GM21717 (cell line): ENCODE data around the gene RRAD.
"Not testable (repeated sequence)": the region's sequence is repeated elsewhere in the genome, so short reads cannot be mapped to it uniquely, and the experiment has no call there.

ENCODE experiments used
- ATAC-seq: cut with Tn5 transposase; IDR thresholded peaks from one replicate; pipeline ENCODE4 v1.9.1; 2021; ENCODE audit warnings: mild to moderate bottlenecking, moderate library complexity; ENCODE audit not compliant: unreplicated experiment

Gene RRAD

GRCh38 chr16:66934839-66935313, 9.5 kb upstream of the RRAD start:
- ATAC-seq: not testable (repeated sequence)

- peak; percentile 56 for ATAC-seq
Observed at GRCh38 chr16:66934138-66934838, 9.0 kb upstream of the RRAD start, which contains the start of gene CIAO2B. Gene CIAO2B (minus strand): TSS chr16:66934402. CDS start chr16:66934364, 38 bp downstream.

GRCh38 chr16:66933776-66934137, 8.4 kb upstream of the RRAD start:
- ATAC-seq: peak; percentile 14

- ATAC-seq: no peak
Observed at GRCh38 chr16:66932076-66932475, 6.7 kb upstream of the RRAD start.

DNA sequence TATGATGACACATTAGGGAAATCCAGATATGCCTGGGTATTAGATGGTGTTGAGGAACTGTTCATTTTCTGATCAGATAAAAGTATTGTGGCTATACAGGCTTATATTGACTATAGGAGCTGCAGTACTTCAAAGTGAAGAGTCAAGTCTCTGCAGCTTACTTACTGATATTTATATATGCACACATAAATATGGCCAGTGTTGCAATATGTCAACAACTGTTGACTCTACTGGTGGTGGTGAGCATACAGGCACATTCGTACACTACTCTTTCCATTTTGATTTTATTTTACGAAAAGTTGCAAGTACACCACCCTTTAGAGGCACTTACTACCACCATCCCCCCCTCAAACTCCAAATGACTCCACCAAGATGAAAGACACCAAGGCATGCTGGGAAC, 6.3 kb upstream of the RRAD start:
- ATAC-seq: no peak

GRCh38 chr16:66930189-66930588, 4.9 kb upstream of the RRAD start:
- no peak for ATAC-seq

DNA sequence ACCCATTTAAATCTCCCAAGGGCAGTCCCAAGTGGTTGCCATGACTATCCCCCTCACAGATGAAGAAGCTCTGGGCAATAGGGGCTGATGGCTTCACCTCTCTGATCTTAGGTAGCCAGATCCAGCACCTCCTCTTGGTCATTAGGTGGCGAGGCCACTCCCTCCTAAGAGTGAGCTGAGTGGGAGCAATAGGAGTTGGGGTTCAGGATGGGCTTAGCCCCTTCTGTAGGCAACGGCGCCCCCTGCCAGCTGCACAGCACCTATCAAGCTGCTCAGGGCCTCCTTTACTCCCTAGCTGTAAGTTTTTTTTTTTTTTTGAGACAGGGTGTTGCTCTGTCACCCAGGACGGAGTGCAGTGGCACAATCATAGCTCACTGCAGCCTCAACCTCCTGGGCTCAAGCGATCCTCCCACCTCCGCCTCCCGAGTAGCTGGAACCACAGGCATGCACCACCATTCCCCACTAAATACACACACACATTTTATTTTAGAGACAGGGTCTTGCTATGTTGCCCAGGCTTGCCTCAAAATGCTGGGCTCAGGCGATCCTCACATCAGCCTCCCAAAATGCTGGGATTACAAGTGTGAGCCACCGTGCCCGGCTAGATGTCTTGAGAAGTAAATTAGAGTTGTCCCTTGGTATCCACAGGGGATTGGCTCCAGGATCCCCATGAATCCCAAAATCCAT, 3.5 kb upstream of the RRAD start:
- no peak for ATAC-seq

DNA sequence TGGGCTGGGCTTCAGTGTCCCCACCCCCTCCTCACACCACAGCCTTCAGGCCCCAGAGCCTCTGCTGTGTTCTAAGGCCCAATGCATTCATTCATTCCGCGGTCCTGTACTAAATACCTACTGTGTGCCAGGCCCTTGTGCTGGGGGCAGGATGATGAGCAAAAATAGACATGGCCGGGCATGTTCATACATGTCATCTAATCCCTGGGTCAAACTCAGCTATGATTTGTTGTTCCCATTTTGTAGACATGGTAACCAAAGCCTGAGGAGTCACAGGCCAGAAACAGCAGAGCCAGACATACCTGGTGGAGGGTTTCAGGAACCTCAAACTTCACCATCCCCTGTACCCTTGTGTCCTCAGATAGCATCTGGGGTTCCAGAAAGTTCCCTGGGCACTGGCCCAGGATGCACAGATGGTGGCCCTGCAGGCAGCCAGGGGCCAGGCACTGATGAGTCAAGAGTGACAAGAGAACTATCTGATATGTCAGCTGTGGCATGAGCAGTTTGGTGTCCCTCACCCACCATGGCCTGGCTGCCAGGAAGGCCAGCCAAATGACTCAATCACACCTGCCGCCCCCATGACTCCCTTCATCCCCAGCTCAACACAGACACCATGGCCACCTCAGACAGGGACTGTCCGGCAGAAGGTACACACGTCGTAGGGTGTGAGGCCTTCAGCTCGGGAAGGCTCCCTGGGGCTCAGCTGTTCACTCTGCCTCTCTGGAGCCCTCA, 2.7 kb upstream of the RRAD start:
- ATAC-seq: no peak

DNA sequence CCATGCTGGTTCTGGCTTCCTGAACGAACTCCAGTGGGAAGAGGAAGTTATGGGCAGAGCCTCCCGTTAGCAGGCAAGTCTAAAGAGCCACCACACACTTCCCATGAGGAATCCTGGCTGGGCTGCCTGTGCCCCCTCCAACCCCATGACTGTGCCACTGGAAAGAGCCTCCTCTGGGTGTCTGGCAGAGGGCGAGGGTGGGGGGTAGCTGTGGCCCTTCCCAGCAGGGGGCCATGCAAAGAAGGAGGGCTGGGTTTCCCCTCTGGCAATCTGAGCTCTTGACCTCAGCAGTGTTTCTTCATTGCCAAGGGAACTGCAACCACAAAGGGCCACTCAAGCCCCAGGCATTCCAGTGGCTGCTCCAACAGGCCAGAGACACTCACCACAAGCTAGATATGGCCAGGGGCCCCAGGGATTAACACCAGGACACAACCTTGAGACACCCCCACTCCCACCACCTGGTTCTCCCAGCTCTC, 1.7 kb upstream of the RRAD start:
- no peak for ATAC-seq

- ATAC-seq: no peak
Observed at GRCh38 chr16:66926171-66926947, 1.0 kb upstream of the RRAD start.

- ATAC-seq: no peak
Observed at GRCh38 chr16:66924527-66925321, 611 bp downstream of the RRAD start.

DNA sequence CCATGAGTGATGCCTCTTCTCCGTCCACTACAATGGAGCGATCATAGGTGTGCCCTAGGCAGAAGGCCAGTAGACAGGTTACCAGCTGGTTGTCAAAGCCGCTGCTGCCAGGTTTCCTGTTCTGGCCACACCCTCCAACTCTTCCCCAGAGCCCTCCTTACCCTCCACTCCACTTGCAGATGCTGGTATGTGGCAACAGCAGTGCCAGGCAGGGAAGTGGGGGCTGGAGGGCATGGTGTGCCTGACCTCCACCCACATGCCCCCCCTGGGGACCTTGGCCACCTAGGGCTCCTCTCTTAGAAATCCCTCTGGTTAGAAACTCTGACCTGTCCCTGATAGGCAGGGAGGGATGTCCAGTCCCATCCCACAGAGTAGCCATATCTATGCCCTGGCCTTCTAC, 1.5 kb downstream of the RRAD start:
- ATAC-seq: no peak

DNA sequence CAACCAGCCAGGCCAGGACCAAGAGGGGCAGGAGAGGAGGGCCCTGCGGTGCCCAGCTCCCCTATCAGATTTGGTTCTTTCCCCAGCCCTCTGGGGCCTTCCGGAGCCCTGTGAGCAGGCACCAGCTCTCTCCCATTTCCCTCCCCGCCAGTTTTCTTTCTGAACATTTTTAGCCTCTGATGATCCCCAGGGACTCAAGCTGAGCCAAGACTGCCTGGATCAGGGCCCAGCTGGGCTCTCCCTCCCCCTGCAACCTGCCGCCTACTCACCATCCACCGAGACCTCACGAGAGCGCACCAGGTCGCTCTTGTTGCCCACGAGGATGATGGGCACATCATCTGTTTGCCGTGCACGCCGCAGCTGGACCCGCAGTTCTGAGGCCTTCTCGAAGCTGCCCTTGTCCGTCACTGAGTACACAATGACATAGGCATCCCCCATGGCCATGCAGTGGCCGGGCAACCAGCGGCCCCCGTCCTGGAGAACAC, 2.0 kb downstream of the RRAD start:
- ATAC-seq: no peak

DNA sequence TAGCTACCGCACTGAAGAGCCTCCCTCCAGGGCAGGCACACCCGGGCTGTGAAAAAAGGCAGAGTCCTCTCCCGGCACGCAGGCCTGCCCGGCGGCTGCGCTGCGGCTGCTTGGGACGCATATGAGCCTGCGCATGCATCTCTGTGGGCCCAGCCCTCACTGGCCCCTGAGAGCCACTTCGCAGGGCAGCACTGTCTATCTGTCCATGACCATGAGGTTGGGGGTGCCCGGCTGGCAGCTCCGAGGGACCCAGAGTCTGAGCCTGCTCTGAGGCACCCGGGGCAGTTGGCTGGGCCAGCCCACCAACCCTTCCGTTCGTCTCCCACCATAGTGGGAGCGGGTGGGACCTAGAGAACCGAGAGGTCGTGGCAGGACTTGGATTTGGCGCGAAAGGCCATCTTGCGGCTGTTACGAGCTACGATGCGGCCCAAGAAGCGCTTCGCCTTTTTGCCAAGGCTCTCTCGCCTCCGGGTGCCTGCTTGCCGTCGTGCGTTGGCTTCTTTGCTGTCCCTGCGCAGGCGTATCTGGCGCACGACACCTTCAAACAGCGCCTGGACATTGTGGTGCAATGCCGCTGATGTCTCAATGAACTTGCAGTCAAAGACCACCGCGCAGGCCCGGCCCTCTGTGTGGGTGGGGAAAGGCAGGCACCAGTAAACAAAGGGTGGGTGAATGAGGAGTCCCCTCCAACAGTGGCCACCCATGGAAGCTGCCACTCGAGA, 3.4 kb downstream of the RRAD start:
- ATAC-seq: no peak

DNA sequence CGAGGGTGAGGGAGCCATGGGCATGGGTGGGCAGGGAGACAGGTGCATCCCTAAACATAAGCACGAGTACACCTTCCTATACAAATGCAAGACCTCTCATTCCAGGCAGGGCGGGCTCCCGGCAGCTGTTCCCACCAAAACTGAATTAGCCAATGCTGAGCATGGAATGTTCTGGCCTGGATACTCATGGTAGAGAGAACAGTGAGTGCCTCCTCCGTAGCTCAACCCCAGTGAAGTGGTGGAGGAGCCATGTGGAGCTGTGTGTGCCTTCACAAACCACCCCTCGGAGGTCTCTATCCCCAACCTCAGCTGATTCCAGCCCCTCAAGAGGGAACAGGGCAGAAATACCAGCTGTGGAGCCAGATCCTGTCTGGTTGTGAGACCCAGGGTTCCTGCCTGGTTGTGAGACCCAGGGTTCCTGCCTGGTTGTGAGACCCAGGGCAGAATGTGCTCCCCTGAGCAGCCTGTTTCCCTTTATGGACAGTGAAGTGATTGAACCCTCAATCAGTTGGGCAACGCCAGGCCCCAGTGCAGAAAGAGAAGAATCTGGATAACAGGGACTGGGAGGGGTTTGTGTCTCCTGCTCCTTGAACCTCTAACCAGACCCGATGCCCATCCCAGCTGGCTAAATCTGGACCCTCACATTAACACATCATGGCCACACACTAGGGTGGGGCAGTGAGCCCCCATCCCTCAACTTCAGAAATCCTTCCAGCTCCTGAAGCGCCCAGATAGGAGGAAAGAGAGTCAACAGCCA, 4.2 kb downstream of the RRAD start:
- ATAC-seq: no peak

- ATAC-seq: no peak
Observed at GRCh38 chr16:66920299-66920590, 5.1 kb downstream of the RRAD start.

DNA sequence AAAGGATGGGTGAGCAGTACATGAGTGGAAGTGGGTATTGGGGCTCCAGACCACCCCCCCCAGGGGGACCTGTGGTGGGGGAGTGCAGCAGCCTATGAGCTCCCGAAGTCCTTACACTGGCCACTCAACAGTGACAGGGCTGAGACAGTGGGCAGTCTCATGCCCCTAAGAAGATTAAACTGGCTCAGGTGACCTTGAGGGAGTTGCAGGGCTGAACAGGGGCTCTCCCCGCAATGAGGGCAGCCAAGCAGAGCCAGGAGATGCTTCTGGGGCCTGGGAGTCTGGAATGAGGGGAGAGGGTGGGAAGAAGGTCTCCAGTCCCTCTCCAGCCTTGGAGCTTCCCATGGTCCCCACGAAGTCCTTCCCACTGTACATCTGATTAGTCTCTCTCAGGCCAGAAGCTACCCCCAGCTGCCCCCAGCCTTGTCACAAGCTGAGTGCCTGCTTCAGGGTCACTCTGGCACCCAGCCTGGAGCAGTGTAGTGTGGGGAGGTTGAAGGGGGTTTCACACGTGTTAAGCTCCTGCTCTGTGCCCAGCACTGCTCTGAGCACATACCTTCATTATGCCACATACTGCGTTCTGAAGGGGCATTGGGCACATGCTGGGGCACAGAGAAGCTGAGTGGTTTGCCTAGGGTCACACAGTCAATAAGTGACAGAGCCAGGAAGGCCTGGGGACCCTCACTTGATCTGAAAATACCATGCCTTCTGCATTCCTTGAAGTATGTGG, 5.6 kb downstream of the RRAD start:
- ATAC-seq: no peak
